Prostate gland (tissue), 2 donors: ENCODE measurements around the gene SCN1A.

Experiments used
- POLR2A ChIP-seq: fragments of 450-650 bp; IDR thresholded peaks from one replicate; pipeline ENCODE4 v1.6.1; 2016; ENCODE audit warnings: antibody characterized with exemption, mild to moderate bottlenecking
- TF ChIP-seq, protein P1 (sequence below), 4 experiments: fragments of 200-600 bp in 2 of 4; fragments of 450-650 bp in 2 of 4; sonication (generic) in 2 of 4; IDR thresholded peaks; 1 replicate in 3 of 4; 2 replicates in 1 of 4; pipeline ENCODE4 v1.5.1; 2016 to 2019; ENCODE audit warnings: antibody characterized with exemption in 4 of 4, mild to moderate bottlenecking in 2 of 4, moderate library complexity in 2 of 4

DNA sequence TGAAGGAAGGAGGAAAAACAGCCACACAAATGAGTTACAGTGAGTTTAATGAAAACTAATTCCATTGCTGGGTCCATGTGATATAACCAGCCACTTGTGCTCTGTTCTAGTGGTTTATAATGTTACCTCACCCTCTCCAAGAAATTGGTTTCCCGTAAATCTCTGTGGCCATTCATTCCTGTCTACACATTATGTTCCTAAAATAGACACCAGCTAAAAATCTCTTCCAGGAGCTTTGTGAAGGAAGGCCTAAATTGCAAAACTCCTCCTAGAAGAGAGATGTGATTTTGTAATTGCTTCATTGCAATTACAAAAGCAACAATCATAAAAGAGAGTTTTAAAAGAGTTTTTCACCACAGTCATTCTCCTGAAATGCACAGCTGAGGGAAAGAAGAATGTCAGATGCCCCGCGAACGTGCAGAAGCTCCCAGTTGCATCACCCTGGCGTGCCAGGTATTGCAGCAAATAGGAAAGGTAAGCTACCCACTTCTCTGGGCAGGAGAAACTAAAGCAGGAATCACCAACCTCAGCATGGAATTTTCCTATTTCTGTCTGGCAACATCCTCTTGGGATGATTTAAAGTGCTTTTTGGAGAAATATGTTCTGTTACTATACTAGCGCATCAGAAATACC lies 1.7 kb downstream of the SCN1A start:
- TF ChIP-seq, protein P1, sequence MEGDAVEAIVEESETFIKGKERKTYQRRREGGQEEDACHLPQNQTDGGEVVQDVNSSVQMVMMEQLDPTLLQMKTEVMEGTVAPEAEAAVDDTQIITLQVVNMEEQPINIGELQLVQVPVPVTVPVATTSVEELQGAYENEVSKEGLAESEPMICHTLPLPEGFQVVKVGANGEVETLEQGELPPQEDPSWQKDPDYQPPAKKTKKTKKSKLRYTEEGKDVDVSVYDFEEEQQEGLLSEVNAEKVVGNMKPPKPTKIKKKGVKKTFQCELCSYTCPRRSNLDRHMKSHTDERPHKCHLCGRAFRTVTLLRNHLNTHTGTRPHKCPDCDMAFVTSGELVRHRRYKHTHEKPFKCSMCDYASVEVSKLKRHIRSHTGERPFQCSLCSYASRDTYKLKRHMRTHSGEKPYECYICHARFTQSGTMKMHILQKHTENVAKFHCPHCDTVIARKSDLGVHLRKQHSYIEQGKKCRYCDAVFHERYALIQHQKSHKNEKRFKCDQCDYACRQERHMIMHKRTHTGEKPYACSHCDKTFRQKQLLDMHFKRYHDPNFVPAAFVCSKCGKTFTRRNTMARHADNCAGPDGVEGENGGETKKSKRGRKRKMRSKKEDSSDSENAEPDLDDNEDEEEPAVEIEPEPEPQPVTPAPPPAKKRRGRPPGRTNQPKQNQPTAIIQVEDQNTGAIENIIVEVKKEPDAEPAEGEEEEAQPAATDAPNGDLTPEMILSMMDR (IDR thresholded peaks at IDR 0.05) = no peak
- TF ChIP-seq POLR2A = no peak
